Stimulated activated CD4-positive, alpha-beta T cell treated with anti-CD3 and anti-CD28 coated beads, Interleukin-4, amount 100 ng/mL, for 4 hours (primary cell): ENCODE measurements around the gene GOLGA7B.
A peak's percentile ranks its signal among the peaks of the same experiment; 100 is the strongest.

Source experiments
- DNase-seq, 2 experiments: peaks; one replicate each; pipeline ENCODE4 v3.0.0-alpha.2; 2020

Gene GOLGA7B

DNA sequence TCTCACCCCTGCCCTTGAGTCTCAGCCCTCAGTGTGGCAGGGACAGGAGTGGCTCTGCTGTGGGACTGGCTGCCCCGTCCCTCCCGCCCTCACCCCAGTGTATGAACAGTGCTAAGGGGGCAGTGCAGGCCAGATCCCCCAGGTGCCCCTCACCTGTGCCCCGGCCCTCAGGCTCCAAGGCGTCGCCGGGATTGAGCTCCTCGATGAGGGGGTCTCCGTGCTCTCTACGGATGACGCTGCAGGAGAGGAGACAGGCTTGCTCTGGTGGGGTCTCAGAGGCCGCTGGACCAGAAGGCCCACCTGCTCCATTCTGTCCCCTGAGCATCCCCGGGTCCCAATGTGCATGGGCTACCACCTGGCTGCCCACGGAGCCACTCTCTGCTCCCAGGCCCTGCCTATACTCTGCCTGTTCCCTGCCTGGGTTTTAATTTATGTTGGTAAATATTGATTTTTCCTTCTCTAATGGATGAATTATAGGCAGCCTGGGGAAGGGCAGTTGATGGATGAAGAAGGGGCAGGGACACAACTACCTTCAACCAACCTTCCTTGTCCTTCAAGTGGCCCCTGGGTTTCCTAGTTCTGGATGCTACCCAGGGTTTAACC, 47.2 kb downstream of the GOLGA7B start:
- DNase-seq: no peak

DNA sequence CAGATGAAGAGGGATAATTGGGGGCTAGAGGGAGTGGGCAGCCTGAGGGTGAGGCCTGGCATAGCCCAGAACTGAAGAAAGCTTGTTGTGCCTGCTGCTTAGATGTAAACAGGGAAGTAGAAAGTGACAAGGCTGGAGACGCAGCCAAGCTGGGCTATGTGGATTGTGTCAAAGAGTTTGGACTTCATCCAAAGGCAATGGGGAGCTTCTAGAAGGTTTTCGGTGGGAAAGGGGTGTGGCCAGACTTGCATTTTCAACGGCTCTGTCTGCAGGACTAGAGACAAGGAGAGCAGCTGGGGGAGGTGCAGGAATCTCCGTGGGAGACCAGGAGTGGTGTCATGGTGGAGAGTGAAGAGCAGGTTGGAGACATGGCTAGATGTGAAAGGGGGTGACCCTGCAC, 48.8 kb downstream of the GOLGA7B start:
- DNase-seq: no peak

DNA sequence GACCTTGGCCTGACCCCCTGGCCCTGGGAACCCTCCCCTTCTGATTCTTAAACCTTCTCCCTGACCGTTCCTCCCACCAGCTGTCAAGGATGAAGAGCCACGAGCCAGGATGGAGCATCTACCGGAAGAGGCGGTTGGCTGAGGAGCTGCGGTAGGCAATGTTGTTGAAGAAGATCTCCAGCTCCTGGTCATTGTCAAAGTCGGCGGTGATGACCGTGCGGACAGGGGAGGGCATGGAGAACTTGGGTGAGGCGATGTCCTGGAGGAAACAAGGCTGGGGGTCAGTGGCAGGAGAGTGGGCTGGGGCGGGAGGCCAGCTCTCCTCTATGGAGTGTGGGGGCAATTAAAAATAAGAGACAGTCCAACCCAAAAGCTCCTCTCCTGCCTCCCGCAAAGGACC, 51.7 kb downstream of the GOLGA7B start:
- no peak for DNase-seq

DNA sequence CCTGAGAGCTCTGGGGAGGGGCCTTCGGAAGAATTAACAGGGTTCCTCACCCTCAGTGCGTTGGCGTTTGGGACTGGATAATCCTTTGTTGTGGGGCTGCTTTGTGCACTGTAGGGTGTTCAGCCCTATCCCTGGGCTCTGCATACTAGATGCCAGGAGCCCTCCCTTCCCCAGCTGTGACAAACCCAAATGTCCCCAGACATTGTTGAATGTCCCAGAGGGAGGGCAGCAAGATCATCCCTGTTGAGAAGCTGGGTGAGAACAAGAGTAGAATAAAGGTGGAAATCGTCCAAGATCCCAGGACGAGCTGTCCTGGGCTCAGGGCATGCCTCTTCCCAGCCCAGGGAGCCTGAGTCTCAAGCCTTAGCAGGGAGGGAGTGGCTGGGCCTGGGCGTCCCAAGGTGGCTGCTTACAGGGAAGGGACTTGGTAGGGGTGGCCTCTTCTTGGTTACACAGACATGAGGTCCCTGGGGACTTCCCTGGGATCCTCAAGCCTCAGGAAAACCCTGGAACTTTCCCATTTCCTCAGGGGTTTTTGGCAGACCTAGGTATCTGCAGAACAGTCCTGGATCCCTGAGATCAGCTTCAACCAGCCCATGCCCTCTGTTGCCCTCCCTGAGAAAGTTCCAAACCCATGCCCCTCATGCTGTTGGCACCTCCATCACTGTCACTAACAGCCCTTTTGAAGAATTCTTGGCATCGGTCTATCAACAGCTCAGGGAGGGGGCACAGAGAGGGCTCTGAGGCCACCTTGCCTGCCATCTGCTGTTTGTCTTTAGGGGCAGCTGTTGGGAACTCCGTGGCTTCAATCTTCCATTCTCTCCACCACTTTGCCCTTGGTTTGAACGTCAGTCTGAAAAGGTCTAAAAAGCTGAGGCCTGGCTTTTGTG, 53.7 kb downstream of the GOLGA7B start:
- no peak for DNase-seq

DNA sequence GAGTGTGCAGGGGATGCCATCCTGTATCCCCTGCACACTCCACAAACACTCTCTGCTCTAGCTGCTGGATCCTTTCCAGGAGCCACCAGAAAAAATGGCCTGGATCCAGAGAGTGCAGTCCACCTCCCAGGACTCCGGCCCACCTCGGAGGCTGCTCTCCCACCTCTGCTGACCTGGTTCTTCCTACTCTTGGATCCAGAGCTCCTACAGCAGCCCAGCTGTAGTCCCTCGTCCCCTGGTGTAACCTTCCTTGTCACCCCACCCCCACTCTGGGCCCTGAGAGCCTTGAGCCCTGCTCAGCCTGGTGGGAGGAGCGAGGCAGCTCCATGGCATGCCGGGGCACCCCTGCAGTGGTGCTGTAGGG, 54.4 kb downstream of the GOLGA7B start:
- no peak for DNase-seq

DNA sequence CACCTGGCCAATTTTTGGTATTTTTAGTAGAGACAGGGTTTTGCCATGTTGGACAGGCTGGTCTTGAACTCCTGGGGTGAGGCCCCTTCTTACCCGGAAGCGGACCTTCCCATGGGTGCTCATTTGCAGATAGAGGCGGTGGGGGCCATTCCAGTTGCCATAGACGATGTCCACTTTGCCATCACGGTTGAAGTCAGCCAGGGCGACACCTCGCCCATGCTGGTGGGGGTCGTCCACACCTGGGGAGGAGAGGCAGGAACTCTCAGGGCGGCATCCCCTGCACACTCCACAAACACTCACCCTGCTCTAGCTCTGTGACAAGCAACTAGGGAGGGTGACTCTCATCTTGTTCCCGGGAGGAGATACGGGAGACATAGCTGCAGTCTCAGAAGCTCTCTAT, 54.9 kb downstream of the GOLGA7B start:
- DNase-seq: no peak

DNA sequence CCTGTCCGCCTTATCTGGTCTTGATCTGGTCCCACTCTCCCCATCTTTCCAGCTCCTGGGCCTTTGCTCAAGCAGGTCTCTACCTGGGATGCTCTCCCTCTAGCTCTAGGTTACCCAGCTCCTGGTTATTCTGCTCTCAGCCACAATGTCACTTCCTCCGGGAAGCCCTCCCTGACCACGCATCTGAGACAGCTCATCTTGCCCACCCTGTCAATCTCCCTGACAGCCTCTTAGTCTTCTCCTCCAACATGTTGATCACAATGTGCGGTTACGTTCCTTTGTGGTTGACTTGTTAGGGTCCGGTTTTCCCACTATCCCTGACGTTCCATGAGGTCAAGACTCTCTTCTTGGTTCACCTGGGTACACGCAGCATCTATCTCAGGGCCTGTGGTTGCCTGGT, 55.6 kb downstream of the GOLGA7B start:
- no peak for DNase-seq

DNA sequence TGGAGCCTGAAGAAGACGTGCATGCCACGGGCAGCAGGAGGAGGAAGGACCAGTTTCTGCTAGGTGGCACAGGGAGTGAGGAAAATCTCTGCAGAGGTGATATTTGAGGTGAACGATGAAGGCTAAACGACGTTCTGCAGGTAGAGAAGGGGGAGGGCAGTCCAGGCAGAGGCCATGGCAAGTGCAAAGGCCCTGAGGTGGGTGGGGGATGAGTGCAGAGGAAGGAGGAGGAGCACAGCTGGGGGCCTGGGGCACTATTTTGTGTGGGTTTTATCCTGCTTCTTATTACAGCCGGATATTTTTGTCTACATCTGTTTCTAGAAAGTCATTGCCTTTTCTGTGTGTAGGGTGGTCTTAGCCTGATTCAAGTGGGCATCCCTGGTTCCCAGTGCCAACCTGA, 57.6 kb downstream of the GOLGA7B start:
- no peak for DNase-seq

DNA sequence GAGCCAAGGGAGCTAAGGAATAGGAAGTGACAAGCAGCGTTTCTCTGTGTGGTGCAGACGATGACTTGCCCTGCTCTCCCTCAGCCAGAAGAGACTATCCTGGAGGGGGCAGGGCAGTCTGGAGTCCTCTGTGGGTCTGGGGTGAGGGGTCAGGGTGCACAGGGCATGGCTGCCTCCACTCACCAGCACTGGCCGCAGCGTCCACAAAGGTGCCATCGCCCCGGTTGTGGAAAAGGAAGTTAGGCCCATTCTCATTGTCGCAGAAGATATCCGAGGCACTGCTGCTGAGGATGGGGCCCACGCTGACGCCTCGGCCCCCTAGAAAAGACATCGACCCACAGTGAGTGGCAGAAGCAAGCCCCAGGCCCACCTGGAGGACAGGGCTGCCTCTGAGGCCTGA, 58.2 kb downstream of the GOLGA7B start:
- DNase-seq: no peak

DNA sequence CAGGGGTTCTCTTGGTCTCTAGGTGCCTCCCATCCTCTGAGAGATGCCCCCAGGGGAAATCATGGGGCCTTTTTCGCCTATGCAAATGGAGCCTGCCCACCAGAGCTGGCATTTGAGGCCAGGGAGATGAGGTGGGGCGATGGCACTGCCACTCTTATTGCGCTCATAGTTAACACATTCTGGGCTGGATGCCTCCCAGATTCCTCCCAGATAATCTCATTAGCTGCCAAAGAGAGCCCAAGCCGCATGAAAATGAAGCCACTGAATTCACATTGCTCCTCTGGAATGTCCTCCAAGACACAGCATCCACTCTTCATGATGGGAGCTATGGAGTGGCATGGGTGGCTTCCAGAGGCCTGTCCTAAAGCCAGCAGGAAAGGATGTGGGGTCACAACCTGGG, 61.0 kb downstream of the GOLGA7B start:
- DNase-seq: no peak

DNA sequence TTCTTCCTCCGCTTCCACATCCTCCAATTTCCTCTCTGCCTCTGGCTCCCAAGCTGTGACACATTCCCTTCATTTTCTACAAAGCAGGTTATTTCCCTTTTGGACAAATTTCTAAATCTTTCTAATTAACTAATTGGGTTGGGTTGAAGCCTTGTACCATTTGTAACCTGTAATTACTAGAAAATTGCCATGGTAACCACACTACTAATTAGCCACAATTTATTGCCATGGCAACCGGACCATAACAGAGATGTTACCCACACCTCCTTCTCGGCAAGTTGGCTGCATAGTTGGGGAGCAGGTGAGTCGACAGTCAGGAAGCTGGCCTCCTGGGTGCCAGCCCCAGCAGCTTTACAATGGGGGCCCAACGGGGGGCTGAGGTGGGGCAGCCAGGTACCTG, 61.6 kb downstream of the GOLGA7B start:
- DNase-seq: no peak

DNA sequence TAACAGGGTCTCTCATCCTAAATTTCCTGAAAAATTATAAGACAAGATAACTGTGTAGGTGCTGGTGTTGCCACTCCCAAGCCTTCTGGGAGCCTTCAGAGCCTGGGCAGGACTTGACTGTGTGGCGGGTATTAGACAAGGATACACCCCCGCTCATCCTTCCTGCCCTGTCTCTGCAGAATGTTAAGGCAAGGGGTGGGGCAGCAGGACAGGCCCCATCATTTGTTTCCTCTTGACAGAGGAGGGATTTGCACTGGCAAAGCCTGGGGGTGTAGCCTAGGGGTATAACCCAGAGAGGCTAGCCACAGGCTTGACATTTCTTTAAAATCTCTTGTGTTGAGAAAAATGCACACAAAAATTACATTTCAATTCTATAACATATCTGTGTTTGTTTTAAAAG, 63.5 kb downstream of the GOLGA7B start:
- DNase-seq: no peak

DNA sequence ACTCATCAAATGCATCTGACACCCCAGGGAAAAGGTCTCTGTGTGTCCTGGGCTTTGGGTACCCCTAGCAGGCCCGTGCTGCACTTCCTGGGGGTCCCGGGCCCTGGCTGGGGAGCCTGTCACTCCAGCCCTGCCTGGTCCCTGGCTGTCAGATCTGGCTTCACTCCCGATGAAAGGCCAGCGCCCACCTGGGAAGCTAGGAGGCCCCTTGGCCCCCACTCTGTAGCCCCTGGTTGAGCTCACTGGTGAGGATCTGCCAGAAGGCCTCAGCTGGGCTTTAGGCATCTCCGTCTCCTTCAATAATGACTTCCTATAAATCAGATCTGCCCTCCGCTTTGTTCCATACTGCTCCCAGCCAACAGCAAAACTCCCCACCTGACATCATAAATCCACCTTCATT, 64.0 kb downstream of the GOLGA7B start:
- DNase-seq: no peak

DNA sequence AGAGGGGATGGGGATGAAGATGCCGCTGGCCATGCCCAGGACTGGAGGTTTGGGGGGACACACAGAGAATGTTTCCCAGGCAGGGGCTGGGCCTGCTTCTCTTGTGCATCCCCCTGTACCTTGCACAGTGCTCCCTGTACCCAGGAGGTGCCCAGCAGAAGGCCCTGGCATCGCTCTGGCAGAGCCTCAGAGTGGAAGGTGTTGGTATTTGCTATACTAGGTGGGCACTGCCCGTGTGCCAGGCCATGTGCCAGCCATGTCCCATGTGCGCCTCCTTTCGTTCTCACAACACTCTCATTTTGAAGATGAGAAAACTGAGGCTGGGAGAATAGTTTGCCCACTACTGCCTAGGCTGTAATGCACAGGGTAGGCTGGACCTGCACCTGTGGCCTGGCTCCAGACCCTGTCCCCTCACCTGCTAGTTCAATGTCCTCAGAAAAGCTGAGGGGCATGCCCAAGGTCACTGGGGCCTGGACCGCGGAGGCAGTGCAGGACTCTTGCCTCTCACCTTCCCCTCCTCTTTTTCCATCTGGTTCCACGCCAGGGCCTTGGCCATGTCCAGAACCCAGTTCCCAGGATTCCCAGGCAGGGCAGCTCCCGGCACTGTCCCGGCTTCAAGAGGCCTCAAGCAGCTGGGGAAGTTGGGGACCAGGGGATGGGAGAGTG, 64.7 kb downstream of the GOLGA7B start:
- DNase-seq: no peak

DNA sequence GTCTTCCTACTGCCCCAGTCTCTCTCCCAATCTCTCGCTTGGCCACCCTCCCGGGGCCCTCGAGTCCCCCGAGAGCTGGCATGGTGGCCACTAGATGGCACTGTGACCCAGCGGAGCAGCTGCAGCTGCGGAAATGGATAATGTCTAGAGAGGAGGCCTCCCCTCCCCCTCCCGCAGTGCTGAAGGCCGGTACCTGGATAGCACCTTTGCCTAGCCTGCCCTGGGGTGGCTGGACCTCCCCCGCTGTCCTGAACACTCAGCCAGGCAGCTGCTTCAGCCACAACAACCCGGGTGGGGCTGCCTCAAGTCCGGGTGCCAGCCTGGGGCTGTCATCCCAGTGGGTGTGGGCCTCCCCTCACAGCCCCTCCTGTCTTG, 65.2 kb downstream of the GOLGA7B start:
- DNase-seq: peak; percentile 64 to 78

DNA sequence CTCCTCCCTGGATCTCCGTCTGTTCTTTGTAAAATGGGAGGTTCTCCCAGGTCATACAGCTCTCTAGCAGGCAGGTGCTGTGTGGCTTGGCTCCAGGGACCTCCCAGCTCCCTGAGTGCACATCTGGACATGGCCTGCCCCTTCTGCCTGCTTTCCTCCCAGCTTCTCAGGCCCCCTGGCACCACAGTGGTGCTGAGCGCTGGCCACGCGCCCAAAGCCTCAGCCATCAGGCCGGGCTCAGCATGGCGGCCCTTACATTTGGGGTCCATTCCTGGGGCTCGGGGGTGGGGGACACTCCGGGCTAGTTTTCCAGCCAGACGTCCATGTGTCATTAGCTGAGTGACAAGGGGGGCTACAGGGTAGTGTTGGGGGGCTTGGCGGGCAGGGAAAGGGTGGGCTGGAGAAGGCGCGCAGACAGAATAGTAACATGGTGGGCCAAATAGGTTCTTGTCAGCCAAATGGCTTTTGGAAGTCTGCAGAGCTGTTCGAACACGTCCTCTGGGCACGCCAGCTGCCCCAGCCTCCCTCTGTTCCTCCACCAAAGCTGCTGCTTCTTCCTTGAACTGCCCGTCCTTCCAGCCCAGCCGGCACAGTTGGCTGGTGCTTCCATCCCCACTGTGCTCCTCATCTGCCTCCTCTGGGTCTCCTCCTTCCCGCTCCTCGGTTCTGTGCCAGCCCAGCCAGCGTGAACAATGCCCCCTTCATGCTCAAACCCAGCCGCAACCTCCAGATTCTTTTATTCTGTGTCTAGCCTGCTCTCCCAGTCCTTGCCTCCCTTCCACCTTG, 65.9 kb downstream of the GOLGA7B start:
- no peak for DNase-seq

DNA sequence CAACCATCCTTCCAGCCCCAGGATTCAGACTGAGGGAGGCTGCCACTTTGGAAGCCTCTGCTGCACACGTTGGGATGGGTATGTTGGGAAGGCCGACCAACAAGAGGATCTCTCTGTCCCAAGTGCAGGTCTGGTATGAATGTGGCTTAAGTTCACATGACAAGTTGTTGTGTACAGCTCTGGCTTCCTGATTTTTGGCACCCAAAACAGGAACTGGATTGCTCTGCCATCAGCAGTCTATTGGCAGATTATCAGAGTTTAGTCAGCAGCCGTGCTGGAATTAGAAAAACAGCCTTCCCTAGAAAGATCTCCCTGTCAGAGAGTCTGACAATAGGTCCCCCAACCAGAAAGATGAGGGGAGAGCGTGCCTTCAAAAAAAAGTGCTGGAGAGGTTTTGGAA, 66.9 kb downstream of the GOLGA7B start:
- DNase-seq: no peak

DNA sequence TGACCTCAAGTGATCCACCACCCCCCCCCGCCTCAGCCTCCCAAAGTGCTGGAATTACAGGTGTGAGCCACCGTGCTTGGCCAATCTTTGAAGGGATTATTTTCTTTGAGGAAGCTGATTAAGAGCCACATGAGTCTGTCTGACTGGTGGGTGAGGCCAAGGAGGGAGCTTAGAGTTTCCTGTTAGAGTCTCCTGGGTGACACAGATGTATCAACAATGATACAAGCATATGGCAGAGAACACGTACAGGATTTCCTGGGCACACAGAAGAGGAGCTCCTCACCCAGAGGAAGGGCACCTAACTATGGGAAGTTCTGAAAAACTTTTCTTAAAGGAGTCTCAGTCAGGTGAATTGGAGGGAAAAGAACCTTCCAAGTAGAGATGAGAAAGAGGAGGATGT, 69.4 kb downstream of the GOLGA7B start:
- no peak for DNase-seq

DNA sequence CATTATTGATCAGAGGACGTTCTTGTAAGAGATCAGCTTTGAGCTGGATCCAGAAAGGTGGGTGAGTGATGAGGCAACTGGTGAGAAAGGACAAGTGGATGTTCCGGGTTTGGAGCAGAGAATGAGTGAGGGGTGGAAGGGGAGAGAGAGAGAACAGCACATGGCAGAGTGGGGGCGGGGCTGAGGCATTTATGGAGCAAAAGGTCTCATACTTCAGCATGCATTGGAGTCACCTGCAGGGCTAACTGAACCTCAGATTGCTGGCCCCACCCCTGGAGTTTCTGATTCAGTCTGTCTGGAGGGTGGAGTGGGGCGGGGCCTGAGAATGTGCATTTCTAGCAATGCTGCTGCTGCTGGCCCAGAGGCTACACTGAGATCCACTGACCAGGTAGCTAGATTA, 71.2 kb downstream of the GOLGA7B start:
- no peak for DNase-seq
